ENCODE data around the gene ZNF564.
"Not testable (repeated sequence)": the region's sequence is repeated elsewhere in the genome, so short reads cannot be mapped to it uniquely, and the experiment has no call there.

Gene ZNF564

DNA sequence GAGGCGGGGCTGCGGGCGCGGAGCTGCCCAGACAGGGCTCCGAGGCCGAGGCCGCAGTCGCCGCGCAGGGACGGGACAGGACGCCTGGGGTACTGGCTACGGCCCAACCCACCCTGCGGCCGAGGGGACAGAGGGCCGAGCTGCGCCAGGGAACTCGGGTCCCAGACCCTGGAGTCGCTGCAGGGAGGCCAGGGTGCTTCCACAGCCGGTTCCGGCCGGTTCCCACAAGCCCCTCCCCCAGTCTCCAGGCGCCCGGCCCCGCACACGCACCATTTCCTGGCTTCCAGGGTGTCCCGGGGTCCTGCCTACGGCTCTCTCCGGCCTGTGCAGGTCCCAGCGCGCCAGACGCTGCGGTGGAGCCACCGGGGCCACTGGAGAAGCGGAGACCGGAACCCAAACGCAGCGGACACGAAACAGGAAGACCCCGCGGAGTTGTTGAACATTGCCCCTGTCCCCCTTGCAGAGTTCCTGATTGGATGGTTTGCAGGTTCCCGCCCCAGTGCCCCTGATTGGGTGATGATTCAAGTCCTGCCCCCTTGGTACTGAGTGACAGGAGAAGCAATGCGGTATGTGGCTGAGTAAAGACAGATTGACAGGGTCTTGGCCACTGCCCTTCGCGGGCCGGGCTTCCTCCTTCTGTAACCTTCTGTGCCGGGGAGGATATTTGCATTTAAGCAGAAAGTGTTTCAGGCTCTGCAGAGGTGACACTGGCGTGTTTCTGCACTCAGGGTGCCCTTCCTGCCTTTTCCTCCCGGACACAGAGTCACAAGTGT is at the start of gene ZNF564:
TSS of gene ZNF564 (minus strand) at position 423 of the 773 bp plus-strand sequence. CDS start at position 273, 150 bp downstream.
- H3K9me3 Mint-ChIP-seq, result no peaks in the 10 kb centered on the region
- peaks cover 41% of the 10 kb centered on the region for H3K4me1 Mint-ChIP-seq
- DNase-seq (peak; percentile 89), ATAC-seq (peak; percentile 100)
- H3K4me3 Mint-ChIP-seq, result peak within 1 kb of the TSS; percentile 99
- H3K27ac Mint-ChIP-seq, result peak within 1 kb of the TSS; percentile 96
- H3K27me3 Mint-ChIP-seq, result peaks cover 2% of the 10 kb centered on the region
- peaks cover 17% of the 10 kb centered on the region for H3K36me3 Mint-ChIP-seq (ENCODE audit: low read depth)

DNA sequence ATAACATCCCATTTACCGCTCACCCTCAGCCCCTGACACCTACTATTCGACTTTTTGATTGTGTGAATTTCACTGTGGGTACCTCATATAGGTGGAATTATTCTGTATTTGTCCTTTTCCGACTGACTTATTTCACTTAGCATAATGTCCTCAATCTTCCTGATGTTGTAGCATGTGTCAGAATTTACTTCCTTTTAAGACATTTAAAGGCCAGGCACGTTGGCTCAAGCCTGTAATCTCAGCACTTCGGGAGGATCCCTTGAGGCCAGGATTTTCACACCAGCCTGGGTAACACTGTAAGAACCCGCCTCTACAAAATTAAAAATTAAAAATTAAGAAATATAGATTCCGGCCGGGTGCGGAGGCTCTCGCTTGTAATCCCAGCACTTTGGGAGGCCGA is 46.3 kb upstream of the ZNF564 start:
- ATAC-seq, result no peak
- Mint-ChIP-seq H3K27ac (no peak overlapping the region), H3K9me3 (no peaks in the 10 kb centered on the region)

DNA sequence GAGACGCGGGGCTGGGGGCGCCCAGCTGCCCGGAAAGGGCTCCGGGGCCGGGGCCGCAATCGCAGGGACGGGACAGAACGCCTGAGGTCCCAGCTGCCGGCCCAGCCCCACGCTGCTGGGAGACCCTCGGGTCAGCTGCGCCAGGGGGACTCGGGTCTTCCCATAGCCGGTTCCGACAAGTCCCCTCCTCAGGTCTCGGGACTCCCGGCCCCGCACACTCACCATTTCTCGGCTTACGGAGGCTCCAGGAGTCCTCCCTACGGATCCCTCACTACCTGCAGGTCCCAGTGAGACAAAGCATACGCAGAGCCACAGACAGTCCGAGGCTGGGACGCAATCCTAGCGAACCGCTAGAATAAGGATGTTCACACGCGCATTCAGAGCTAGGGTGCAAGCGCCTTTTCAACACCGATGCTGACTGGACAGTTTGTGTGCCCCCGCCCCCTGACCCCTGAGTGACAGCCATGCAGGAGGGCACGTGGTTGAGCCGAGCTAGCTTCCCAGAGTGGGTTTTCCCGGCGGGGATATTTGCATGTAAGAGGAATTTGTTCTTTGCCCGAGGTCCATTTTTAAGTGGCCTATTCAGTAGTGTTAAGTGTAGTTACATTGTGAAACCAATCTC is 45.8 kb upstream of the ZNF564 start:
- DNase-seq (no peak), ATAC-seq (no peak)
- Mint-ChIP-seq H3K9me3 (no peaks in the 10 kb centered on the region), H3K27me3 (no peaks in the 10 kb centered on the region), H3K36me3 (ENCODE audit: low read depth) (peaks cover 10% of the 10 kb centered on the region), H3K27ac (no peak overlapping the region), H3K4me3 (no peak overlapping the region), H3K4me1 (no peaks in the 10 kb centered on the region)

More for the DNA sequence above, 46.3 kb upstream of the ZNF564 start:
- Mint-ChIP-seq H3K4me3 (no peak overlapping the region), H3K4me1 (no peaks in the 10 kb centered on the region), H3K27me3 (no peaks in the 10 kb centered on the region), H3K36me3 (ENCODE audit: low read depth) (peaks cover 10% of the 10 kb centered on the region)
- no peak for DNase-seq

DNA sequence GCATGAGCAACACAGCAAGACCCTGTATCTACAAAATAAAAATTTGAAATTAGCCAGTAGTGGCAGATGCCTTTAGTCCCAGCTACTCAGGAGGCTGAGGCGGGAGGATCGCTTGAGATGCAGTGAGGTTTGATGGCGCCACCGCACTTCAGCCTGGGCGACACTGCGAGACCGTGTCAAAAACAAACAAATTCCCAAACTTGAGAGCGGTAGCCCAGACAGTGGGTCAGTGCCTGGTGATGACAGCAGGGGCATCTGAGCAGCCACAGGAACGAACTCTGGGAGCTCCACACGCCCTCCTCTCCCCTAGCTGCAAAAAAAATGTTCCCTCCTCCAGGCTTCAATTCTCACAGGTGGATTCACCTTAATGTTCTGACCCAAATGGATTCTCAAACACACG is 45.2 kb upstream of the ZNF564 start:
- Mint-ChIP-seq H3K9me3 (no peaks in the 10 kb centered on the region), H3K27me3 (no peaks in the 10 kb centered on the region), H3K36me3 (ENCODE audit: low read depth) (peaks cover 10% of the 10 kb centered on the region), H3K27ac (no peak overlapping the region), H3K4me1 (no peaks in the 10 kb centered on the region), H3K4me3 (no peak overlapping the region)
- no peak for DNase-seq
- no peak for ATAC-seq

DNA sequence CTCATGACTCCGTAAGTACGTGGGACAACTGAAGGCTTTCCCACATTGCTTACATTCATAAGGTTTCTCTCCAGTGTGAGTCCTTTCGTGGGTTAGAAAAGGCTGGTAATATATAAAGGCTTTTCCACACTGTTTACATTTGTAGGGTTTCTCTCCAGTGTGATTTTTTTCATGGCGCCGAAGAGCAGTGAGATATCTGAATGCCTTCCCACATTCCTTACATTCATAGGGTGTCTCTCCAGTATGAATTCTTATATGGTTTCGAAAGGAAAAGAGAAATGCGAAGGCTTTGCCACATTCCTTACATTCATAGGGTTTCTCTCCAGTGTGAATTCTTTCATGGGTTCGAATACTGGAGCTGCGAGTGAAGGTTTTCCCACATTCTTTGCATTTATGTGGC is 29.8 kb upstream of the ZNF564 start:
- H3K36me3 Mint-ChIP-seq (ENCODE audit: low read depth), result peaks cover 52% of the 10 kb centered on the region
- H3K9me3 Mint-ChIP-seq, result peaks cover 28% of the 10 kb centered on the region
- no peak overlapping the region for H3K4me3 Mint-ChIP-seq
- DNase-seq, result no peak
- ATAC-seq, result no peak
- no peak overlapping the region for H3K27ac Mint-ChIP-seq
- H3K4me1 Mint-ChIP-seq, result peaks cover 2% of the 10 kb centered on the region
- no peaks in the 10 kb centered on the region for H3K27me3 Mint-ChIP-seq

DNA sequence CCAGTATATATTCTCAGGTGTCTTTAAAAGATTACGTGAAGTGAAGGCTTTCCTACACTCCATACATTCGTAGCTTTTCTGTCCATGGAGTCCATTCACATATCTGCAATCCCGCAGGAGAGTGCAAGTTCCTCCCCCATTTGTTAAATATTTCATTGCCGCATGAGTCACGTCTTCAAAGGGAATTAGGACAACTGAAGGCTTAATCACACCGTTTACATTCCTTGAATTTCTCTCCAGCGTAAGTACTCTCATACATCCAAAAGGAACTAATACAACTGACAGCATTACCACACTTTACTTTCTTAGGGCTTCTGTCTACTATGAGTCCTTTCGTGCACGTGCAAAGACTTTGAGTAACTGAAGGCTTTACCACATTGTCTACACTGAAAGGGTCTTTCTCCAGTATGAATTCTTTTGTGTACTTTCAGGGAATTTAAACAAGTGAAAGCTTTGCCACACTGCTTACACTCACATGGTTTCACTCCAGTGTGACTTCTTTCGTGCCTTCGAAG is 29.0 kb upstream of the ZNF564 start:
- ATAC-seq (no peak), DNase-seq (no peak)
- Mint-ChIP-seq H3K4me3 (no peak overlapping the region), H3K9me3 (peaks cover 28% of the 10 kb centered on the region), H3K4me1 (no peaks in the 10 kb centered on the region), H3K36me3 (ENCODE audit: low read depth) (peaks cover 52% of the 10 kb centered on the region), H3K27me3 (no peaks in the 10 kb centered on the region), H3K27ac (no peak overlapping the region)

DNA sequence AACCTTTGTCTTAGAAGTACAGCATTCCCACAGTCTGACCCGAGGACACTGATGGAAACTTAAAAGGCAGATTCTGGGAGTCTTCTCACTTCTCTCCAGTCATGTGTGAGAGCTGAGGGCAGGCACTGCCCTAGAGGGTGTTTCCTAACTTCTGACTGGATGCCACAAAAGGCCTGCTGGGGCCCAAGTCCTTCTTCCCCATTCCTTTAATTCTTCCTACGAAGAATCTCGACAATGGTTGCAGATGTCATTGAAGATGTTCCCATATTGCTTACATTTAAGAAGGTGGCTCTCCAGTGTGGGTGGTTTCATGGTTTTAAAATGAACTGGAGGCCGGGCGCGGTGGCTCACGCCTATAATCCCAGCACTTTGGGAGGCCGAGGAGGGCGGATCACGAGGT is 27.4 kb upstream of the ZNF564 start:
- Mint-ChIP-seq H3K9me3 (peaks cover 27% of the 10 kb centered on the region), H3K27me3 (no peaks in the 10 kb centered on the region), H3K4me3 (no peak overlapping the region), H3K36me3 (ENCODE audit: low read depth) (peaks cover 52% of the 10 kb centered on the region), H3K27ac (no peak overlapping the region), H3K4me1 (peaks cover 6% of the 10 kb centered on the region)
- no peak for DNase-seq
- ATAC-seq, result no peak

DNA sequence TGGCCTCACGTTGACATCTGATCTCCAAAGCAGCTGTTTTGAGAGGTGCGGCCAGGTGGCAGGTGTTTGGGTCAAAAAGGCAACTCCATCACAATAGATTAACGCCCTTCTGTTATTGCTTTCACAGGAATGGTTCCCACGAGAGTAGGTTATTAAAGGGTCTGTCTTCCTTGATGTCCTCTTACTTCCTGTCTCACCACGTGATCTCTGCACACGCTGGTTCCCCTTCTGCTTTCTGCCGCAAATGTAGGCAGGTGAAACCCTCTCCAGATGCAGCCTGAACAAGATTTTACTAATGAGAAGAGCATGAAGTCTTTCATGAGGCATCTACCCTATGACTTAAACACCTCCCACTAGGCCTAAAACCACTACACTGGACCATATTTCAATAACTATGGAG is 22.8 kb upstream of the ZNF564 start:
- no peak for ATAC-seq
- H3K4me3 Mint-ChIP-seq, result no peak overlapping the region
- peak; percentile 13 for DNase-seq
- H3K27ac Mint-ChIP-seq, result peak overlapping the region; percentile 8
- H3K27me3 Mint-ChIP-seq, result no peaks in the 10 kb centered on the region
- peaks cover 7% of the 10 kb centered on the region for H3K9me3 Mint-ChIP-seq
- H3K4me1 Mint-ChIP-seq, result peaks cover 10% of the 10 kb centered on the region
- H3K36me3 Mint-ChIP-seq (ENCODE audit: low read depth), result peaks cover 10% of the 10 kb centered on the region

DNA sequence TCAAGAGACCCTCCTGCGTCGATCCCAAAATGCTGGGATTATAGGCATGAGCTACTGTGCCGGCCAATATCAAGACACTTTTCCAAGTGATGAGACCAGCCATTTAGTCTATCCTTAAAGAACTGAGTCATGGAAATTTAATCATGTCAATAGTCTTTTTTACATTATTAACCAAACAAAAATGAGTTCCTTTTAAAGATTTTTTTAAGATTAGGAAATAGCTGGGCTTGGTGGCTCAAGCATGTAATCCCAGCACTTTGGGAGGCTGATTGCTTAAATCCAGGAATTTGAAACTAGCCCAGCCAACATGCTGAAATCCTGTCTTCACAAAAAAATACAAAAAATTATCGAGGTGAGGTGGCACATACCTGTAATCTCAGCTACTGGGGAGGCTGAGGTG is 16.7 kb upstream of the ZNF564 start:
- H3K36me3 Mint-ChIP-seq (ENCODE audit: low read depth), result no peaks in the 10 kb centered on the region
- no peak overlapping the region for H3K4me3 Mint-ChIP-seq
- no peaks in the 10 kb centered on the region for H3K27me3 Mint-ChIP-seq
- ATAC-seq, result no peak
- DNase-seq, result no peak
- peaks cover 7% of the 10 kb centered on the region for H3K4me1 Mint-ChIP-seq
- no peak overlapping the region for H3K27ac Mint-ChIP-seq
- no peaks in the 10 kb centered on the region for H3K9me3 Mint-ChIP-seq

DNA sequence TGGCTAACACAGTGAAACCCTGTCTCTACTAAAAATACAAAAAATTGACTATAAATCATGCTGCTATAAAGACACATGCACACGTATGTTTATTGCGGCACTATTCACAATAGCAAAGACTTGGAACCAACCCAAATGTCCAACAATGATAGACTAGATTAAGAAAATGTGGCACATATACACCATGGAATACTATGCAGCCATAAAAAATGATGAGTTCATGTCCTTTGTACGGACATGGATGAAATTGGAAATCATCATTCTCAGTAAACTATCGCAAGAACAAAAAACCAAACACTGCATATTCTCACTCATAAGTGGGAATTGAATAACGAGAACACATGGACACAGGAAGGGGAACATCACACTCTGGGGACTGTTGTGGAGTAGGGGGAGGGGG is 15.1 kb upstream of the ZNF564 start:
- DNase-seq; H3K27ac Mint-ChIP-seq; H3K4me3 Mint-ChIP-seq; H3K9me3 Mint-ChIP-seq; H3K4me1 Mint-ChIP-seq; ATAC-seq; H3K36me3 Mint-ChIP-seq (ENCODE audit: low read depth); H3K27me3 Mint-ChIP-seq: not testable (repeated sequence)

DNA sequence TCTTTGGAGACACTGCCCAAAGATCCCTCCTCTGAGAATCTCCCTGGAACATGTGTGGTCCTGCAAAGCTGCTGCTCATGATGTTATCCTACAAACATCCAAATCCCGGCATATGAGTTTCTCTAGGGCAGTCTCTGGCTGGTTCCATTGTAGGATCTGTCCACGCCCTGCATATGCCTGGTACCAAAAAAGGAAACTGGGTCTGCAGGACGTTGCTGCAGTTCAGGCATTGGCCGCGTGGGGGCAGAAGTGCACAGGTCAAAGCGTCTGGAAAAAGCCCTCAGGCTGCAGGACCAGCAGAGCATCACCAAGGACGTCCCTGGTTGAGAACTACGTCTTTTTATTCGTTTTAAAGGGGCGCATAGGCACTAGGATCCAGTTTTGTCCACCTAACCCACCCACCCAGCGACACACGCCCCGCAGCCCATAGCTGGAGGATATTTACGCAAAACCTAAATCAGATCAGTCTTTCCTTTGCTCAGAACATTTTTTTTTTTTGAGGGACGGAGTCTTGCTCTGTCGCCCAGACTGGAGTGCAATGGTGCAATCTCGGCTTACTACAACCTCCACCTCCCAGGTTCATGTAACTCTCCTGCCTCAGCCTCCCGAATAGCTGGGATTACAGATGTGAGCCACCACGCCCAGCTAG is 12.9 kb upstream of the ZNF564 start:
- Mint-ChIP-seq H3K27ac (no peak overlapping the region), H3K4me1 (peaks cover 3% of the 10 kb centered on the region)
- peak; percentile 94 for DNase-seq

DNA sequence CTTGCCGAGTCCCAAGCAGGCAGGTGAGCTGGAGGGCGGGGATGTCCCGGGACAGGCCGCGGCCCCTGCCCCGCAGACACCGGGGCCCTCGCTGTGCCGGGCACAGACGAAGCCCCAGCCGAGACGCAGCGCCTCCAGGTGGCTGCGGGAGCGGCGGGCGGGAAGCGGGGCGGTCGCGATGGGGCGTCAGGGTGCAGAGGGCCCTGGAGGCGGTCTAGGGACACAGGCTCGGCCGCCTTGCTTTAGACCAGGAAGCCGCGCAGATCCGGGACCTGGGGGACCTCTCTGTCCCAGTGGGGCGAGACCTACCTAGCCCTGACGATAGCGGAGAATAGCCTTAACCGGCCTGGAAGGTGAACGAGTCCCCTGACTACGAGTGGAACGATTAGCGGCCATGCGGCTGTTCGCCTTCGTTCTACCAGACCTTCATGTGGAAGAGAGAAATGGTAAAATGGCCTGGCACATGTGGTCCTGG is 4.2 kb upstream of the ZNF564 start:
- Mint-ChIP-seq H3K9me3 (no peaks in the 10 kb centered on the region), H3K4me1 (peaks cover 15% of the 10 kb centered on the region), H3K4me3 (no peak overlapping the region), H3K36me3 (ENCODE audit: low read depth) (no peaks in the 10 kb centered on the region), H3K27ac (no peak overlapping the region), H3K27me3 (peaks cover 2% of the 10 kb centered on the region)
- DNase-seq (no peak), ATAC-seq (no peak)

More for the DNA sequence above, 12.9 kb upstream of the ZNF564 start:
- H3K4me3 Mint-ChIP-seq, result no peak overlapping the region
- no peaks in the 10 kb centered on the region for H3K9me3 Mint-ChIP-seq
- no peaks in the 10 kb centered on the region for H3K27me3 Mint-ChIP-seq
- ATAC-seq, result peak; percentile 89
- no peaks in the 10 kb centered on the region for H3K36me3 Mint-ChIP-seq (ENCODE audit: low read depth)

DNA sequence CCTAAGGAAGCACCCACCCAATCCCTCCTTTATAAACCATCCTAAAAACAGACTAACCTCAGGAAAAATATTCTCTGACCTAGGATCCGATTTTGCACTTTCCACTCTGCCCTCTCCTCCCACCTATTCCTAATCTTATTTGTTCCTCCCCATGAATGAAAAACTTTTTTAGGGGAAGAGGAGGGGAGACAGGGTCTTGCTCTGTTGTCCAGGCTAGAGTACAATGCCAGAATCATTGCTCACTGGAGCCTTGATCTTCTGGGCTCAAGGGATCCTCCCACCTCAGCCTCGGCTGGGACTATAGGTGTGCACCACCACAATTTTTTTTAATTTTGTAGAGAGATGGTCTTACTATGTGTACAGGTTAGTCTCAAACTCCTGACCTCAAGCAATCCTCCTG is 4.4 kb downstream of the ZNF564 start:
- Mint-ChIP-seq H3K27me3 (no peaks in the 10 kb centered on the region), H3K4me3 (no peak overlapping the region), H3K9me3 (no peaks in the 10 kb centered on the region), H3K36me3 (ENCODE audit: low read depth) (peaks cover 39% of the 10 kb centered on the region), H3K27ac (no peak overlapping the region), H3K4me1 (peaks cover 61% of the 10 kb centered on the region)
- ATAC-seq, result no peak
- no peak for DNase-seq

DNA sequence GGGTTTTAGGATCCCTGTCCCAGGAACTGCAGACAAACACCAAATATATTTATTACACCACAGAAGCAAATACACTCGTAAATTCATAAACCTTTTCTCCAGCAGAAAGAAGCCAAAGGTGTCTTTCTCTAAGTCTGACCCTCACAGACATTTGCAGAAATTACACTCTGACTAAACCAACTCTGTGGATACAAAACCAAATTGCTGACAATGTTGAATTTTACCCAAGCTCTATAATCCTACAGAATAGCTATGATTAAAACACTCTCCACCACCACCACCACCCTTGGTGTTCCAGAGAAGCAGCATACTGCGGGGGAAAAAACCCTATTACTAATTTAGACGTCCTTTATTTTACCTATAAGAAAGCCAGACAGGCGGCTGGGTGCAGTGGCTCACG is 5.2 kb downstream of the ZNF564 start:
- Mint-ChIP-seq H3K4me1 (peaks cover 56% of the 10 kb centered on the region), H3K27ac (no peak overlapping the region), H3K36me3 (ENCODE audit: low read depth) (peaks cover 39% of the 10 kb centered on the region), H3K9me3 (no peaks in the 10 kb centered on the region), H3K4me3 (no peak overlapping the region), H3K27me3 (no peaks in the 10 kb centered on the region)
- no peak for DNase-seq
- no peak for ATAC-seq

DNA sequence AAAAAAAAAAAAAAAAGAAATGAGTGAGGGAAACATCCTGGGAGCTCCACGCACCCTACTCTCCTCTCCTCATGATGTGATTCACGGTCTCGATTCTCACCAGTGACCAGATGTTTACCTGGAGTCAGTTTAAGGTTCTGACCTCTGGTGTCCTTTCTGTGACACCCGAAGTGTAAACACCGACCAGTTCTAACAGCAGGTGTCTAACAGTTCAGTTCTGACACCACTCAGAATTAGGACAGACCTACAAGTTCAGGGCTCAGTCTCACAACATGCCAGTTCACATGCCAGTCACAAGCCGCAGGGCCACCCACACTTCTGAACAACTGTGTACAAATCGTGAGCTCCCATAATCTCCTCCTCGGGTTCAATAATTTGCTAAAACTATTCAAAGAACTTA is 6.0 kb downstream of the ZNF564 start:
- no peaks in the 10 kb centered on the region for H3K27me3 Mint-ChIP-seq
- no peaks in the 10 kb centered on the region for H3K9me3 Mint-ChIP-seq
- DNase-seq (no peak), ATAC-seq (no peak)
- no peak overlapping the region for H3K4me3 Mint-ChIP-seq
- H3K27ac Mint-ChIP-seq, result no peak overlapping the region
- H3K36me3 Mint-ChIP-seq (ENCODE audit: low read depth), result peaks cover 42% of the 10 kb centered on the region
- peaks cover 56% of the 10 kb centered on the region for H3K4me1 Mint-ChIP-seq
